Measurements from ENCODE around the gene PXYLP1.
"Not testable (repeated sequence)": the region's sequence is repeated elsewhere in the genome, so short reads cannot be mapped to it uniquely, and the experiment has no call there.

PXYLP1 gene

DNA sequence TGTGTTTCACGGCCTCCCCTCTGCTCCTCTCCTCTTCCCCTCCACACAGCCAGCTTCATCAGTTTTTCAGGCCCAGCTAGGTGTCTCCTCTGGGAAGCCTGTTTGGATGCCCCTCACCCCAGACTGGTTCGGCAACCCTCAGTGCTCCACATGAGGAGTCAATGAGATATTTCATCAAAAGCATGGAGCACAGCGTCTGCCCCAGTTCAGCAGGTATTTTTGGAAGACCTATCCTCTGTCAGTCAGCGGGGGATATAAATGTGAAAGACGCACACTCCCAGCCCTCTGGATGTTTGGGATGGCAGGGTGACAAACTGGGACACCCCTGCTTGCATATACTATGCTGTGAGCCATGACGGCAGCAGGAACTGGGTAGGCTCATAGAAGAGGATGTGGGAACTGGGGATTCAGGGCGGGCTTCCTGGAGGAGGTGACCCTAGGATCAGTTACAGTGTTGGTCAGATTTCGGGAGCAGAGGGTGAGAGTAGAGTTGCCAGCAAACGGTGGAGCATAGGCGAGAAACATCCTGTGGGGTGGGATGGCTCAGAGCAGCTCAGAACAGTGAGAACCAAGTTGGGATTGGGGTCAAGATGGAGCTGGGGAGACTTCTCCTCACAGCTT lies 42.9 kb downstream of the PXYLP1 start:
- no peak for DNase-seq

DNA sequence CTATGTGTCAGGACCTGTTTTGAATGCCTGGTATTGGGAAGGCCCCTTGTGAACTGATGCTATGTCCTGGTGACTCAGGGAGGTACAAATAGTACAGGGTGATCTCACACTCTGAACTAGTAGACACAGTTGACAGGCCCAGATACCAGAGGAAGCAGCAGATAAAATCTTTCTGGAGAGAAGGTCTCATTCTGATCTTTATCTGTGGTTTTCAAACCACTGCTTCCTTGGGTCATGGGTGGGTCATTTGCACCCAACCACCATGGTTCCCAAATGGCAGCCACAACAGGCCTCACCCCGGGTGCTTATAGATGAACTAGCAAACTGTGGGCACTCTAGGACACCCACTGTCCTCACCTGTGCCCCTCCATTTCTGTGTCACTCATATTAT lies 43.4 kb downstream of the PXYLP1 start:
- no peak for DNase-seq

DNA sequence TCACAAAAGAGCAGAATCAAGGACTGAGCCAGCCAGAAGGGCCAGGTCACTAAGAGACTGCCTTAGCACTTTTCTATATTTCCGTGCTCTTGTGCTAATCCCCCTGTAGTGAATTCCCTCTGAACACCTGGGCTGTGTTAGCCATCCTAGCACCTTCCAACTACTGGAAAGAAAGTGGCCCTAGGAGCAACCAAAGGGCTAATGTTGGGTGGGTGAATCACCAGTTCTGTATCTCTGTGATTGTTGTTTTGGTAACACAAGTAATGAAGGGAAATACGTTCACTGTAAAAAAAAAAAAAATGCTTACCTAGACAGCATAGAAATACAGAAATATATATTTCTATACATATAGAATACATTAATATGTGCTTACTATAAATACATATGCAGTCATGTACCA lies 43.9 kb downstream of the PXYLP1 start:
- no peak for DNase-seq

DNA sequence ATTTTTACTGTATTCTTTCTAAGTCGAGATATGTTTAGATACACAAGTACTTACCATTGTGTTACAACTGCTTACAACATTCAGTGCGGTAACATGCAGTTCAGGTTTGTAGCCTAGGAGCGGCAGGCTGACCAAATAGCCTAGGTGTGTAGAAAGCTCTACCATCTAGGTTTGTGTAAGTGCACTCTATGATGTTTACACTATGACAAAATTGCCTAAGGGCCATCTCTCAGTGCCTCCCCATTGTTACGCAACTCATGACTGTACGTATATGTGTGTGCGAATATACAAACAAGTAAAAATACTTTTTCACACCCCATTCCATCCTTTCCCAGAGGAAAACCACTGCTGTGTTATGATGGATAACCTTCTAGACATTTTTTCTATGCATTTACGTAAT lies 44.3 kb downstream of the PXYLP1 start:
- peak; percentile 61 for DNase-seq

DNA sequence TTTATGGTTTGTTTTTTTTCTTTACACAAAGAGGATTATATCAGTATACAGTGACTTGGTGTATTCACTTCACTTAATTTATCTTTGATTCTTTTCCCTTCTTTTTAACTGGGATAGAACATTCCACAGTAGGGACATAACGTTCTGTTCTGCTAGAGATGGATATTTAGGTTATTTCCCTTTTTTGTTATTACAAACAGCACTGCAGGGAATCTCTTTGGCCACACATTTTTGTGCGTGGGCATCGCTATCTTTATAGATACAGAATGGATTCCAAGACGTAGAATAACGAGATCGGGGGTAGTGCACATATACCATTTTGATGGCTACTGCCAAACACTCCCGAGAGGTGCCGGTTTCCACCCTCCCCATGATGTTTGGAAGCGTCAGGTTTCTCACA lies 44.8 kb downstream of the PXYLP1 start:
- no peak for DNase-seq

DNA sequence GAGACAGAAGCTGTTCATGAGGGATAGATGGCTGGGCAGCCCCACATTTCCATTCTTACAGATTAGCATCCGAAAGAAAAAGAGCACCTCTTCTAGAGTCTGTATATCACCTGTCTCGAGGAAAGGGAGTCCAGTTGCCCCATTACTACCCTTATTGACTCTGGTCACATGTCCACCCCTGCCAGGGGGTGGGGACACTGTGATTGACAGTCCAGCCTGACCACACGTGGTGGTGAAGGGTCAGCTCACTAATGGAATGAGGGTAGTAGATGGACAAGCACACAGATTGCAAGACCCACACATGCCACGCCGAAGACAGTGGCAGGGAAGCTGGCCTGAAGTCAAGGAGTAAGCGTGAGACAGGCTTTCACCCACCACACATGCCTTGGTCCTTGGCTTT lies 45.8 kb downstream of the PXYLP1 start:
- no peak for DNase-seq

DNA sequence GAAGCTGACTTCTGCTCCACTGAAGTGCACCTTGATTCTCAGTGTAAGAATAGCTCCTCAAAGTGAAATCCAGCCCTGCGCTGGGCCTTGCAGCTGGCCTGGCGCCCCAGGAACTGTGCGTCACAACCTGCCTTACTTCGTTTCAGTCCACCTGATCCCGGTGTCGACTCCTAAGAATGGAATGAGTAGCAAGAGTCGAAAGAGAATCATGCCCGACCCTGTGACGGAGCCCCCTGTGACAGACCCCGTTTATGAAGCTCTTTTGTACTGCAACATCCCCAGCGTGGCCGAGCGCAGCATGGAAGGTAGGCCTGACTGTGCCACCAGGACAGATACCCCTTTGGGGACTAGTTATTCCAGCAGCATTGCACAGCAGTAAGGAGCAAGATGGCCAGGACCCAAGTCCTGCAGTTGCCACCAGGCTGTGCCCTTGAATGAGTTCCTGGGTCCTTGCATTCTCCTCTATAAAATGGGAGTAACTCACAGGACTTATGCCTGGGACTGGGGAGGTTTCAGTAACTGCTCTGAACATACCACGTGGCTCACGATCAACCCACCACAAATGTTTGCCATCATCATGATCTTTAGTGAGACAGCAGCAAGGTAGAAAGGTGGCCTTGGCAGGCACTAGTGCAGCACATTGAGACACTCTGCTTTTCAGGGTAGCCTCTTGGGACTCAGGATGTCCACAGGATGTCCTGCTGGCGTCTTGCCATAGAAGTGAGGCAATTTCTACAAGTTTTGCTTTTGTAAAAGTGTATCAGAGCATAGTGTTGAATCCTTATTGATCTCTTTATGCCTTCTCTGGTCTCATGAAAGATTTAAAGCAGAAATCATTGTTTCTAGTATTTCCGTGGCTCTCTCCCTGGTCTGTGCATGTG lies 46.8 kb downstream of the PXYLP1 start:
- no peak for DNase-seq

DNA sequence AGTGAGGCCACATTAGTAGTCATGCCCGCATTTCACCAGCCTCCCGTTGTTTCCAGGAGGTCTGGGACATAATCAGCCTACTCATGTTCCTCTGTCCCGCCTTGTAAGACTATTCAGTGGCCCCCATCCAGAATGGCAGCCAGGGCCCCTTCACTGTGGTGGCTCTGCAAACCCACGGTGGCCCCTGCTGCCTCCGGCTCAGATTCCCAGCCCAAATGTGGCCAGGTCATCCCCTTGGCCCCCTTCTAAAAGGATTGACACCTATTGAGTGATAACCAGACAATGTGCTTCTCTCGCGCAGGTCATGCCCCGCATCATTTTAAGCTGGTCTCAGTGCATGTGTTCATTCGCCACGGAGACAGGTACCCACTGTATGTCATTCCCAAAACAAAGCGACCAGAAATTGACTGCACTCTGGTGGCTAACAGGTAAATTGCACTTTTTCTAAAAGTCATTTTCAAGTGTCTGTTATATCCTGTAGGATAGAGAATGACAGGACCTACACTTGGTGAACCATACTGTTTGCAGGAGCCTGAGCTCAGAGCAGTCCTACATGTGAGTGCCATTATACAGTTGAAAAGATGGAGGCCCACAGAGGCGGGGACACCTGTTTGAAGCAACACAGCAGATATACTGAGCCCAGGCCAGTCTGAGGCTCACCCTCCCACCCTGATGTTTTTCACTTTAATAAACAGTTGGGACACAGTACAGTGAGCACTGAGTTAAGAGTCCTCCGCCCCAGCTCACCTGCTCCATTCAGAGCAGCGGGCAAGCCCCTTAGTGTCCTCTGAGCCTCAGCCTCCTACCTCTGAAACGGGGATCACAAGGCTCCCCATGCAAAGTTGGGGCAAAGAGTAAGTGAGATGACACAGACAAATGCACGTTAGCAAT lies 47.7 kb downstream of the PXYLP1 start:
- DNase-seq, result no peak

DNA sequence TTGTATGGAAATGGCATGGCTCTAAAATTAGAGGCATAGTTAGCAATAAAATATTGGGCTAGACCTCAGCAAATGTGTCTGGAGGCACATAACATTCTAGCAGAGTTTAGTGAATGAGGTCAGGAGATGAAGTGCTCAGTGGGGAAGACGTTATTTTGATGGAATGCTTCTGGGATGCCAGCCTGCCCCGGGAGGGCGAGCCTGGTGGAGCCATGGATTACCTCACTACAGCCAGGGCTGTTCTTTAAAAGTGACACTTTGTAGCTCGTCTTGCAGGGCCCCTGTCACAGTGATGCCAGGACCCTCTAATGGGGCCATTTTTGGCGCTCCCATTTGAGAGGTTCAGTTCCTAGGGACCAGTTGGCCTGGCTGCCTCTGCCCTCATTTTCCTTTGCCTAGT lies 48.5 kb downstream of the PXYLP1 start:
- DNase-seq, result no peak

DNA sequence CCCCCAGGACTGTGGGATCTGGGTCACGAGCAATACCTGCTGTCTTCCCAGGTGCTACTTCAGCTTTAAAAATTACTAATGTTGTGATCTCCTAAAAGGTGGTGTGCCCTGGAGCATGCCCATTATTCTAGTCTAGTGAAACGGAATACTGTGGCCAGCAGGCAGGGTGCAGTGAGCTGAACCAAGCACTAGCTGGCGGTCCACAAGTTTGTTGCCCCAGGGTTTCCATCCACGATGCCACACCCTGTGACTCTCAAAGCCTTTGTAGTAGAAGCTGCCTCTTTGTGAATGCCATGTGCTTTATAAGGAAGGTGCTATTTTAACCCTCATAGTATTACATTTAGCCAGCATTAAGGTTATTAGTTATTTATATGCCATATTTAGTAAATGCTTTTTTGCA lies 49.1 kb downstream of the PXYLP1 start:
- DNase-seq, result no peak

DNA sequence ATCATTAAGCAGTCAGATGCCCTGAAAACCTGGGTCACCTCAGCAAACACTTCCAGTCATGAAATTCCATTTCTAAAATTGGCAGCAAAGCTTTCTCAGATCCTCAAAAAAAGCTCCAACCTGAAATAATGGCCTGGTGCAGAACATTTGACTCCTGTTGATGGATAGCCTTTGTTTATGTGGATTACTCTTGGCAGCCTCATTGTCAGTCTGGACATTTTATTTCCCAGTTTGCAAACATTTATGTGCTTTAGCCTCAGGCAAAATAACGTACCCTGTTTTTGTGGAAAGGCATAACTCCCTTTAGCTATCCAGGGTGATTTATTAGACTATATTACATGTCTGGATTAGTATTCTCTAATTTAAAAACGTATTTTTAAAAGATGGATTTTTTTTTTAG lies 53.9 kb downstream of the PXYLP1 start:
- no peak for DNase-seq

DNA sequence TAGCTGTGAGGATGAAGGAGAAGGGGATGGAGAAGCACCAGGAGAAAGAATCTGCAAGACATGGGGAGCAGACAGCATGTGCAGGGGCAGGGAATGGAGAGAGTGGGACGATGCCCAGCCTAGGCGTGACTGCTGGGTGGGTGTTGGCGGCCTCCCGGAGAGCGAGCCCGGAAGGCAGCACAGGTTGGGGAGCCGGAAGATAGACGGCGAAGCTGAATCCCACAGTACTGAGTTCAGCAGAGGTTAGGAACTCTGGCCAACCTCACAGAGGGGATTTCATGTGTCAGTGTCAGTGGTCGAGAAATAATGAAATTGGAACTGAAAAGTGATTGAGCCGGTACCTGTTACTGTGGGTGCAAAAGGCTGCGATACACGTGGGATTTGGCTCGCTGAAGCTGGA lies 55.2 kb downstream of the PXYLP1 start:
- no peak for DNase-seq

DNA sequence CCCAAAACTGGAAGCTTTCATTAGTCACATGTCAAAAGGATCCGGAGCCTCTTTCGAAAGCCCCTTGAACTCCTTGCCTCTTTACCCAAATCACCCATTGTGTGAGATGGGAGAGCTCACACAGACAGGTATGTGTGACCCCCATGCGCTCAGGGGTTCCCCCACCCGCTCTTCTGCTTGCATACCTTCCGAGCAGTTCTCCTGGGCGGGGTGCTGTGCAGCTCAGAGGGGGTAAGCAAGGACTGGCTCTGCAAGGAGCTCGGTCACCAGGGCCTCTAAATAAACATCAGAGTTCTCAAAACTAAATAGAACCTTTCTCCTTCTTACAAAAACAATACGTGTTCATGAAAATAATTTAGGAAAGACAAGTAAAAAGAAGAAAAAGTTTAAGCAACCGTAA lies 55.7 kb downstream of the PXYLP1 start:
- no peak for DNase-seq

DNA sequence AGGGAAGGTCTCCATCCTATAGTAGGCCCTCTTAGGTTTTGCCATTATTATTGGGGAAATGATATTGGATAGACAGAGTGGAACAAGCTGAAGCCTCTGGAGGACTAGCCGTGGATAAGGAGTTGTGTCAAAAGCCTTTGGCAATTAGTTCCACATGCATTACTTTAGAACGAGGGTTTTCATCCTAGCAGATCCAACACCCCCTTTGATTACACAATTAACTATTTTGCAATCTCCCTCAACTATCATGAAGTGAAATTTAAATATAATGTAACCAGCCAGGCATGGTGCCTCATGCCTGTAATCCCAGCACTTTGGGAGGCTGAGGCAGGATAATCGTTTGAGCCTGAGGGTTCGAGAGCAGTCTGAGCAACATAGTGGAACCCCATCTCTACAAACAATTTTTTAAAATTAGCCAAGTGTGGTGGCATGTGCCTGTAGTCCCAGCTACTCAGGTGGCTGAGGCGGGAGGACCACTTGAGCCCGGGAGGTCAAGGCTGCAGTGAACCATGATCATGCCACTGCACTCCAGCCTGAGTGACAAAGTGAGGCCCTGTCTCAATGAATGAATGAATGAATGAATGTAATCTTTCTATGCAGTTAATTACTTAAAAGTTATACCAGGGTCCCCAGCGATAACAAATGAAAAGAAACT lies 56.8 kb downstream of the PXYLP1 start:
- no peak for DNase-seq

DNA sequence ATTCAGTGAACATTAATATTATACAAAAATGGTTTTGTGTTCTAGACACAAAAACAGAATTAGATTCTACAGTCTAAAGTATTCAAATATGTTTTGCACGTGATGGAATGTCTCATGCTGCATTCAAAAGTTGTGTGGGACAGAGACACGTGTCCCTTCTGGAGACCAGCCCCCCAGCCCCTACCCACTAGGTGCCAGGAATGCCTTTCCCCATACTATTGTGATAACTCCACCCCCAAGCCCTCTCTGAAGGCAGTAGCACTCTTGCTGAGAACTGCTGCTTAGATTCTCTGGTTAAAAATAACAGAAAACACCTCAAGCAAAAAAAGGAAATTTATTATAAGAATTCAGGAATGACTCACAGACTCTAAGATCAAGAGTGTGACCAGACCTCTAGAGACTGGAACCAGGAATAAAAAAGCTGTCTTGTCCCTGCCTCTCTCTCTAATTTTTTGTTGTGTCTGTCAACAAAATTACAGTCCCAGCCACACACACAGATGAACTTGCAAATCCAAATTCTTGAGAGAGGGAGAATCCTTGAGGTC lies 57.7 kb downstream of the PXYLP1 start:
- DNase-seq, result no peak

DNA sequence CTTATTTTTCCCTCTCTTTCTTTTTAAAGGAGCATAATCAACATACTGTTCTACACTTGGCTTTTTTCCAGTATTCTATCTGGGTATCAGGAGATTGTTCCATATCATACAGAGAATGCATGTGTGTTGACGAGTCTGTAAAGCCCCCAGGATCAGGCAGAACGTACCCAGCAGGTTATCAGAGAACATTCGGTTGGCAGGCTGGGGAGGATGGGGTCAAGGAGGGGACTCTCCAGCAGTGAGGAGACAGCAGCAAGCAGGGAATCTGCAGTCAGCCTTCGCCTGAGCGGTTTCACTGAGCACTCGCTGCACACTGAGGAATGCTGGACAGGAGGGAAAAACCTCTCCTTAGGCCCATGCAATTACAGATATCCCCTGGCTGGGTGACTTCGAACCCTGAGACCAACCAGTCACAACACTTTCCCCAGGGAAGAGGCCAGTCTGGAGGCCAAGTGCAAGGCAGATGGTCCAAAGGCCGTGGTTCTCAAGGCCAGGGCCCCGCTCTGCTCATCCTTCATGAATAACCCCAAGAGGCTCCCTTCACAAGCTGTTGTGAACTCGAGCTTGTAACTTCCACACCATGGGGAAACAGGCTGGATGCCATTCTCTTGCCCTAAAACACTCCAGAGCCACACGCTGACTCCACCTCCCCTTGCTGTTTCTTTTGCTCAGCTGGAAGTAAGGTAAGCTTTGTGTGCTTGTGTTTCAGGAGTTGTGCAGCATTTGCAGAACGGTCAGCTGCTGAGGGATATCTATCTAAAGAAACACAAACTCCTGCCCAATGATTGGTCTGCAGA lies 60.1 kb downstream of the PXYLP1 start:
- no peak for DNase-seq

DNA sequence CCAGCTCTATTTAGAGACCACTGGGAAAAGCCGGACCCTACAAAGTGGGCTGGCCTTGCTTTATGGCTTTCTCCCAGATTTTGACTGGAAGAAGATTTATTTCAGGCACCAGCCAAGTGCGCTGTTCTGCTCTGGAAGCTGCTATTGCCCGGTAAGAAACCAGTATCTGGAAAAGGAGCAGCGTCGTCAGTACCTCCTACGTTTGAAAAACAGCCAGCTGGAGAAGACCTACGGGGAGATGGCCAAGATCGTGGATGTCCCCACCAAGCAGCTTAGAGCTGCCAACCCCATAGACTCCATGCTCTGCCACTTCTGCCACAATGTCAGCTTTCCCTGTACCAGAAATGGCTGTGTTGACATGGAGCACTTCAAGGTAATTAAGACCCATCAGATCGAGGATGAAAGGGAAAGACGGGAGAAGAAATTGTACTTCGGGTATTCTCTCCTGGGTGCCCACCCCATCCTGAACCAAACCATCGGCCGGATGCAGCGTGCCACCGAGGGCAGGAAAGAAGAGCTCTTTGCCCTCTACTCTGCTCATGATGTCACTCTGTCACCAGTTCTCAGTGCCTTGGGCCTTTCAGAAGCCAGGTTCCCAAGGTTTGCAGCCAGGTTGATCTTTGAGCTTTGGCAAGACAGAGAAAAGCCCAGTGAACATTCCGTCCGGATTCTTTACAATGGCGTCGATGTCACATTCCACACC lies 60.9 kb downstream of the PXYLP1 start:
- DNase-seq, result no peak

DNA sequence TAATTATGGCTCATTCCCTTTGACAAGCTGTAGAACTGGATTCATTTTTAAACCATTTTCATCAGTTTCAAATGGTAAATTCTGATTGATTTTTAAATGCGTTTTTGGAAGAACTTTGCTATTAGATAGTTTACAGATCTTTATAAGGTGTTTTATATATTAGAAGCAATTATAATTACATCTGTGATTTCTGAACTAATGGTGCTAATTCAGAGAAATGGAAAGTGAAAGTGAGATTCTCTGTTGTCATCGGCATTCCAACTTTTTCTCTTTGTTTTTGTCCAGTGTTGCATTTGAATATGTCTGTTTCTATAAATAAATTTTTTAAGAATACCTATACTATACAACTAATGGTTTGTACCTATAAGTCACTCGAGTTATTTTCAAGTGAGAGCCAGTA lies 62.7 kb downstream of the PXYLP1 start:
- DNase-seq, result no peak

DNA sequence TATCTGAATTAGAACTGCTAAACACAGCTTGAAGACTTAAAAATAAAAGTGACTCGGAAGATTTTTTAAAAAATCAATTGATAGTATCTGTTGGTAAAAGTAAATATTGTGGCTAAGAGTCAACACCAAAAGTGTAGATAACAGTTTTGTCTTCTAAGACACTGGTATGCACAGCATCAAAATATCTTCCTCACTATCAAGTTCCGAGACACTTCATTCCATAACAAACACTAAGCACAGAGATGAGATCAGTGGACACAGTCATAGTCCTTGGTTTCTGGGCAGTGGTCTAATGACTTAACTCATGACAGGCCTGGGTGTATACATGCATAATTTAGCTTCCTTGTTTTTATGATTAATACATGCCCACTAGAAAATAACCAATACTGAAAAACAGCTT lies 63.2 kb downstream of the PXYLP1 start:
- DNase-seq, result no peak

DNA sequence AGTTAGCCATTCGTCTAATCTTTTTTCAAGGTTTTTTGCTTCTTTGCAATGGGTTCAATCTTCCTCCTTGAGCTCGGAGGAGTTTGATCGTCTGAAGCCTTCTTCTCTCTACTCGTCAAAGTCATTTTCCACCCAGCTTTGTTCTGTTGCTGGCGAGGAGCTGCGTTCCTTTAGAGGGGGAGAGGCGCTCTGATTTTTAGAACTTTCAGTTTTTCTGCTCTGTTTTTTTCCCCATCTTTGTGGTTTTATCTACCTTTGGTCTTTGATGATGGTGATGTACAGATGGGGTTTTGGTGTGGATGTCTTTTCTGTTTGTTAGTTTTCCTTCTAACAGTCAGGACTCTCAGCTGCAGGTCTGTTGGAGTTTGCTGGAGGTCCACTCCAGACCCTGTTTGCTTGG lies 68.8 kb downstream of the PXYLP1 start:
- not testable (repeated sequence) for DNase-seq
